Fibroblast of villous mesenchyme (primary cell): ENCODE measurements around the gene HM13. TPM values are rescaled to one million over a fixed set of nuclear protein-coding genes. Genes with fewer than 3 reads are reported as not detected.
"Not testable (repeated sequence)": the region's sequence is repeated elsewhere in the genome, so short reads cannot be mapped to it uniquely, and the experiment has no call there.

Experiments used
- DNase-seq: peaks from one replicate; pipeline ENCODE4 v3.0.0-alpha.2; 2010; ENCODE audit warnings: low read depth
- H3K4me3 ChIP-seq: 2 replicates; pipeline ENCODE4 v1.5.1; 2011; ENCODE audit warnings: low read depth, mild to moderate bottlenecking, low read length
- CTCF ChIP-seq: IDR thresholded peaks from 2 replicates; pipeline ENCODE4 v1.5.1; 2012; ENCODE audit warnings: low read depth, mild to moderate bottlenecking, low read length; ENCODE audit not compliant: insufficient read depth
- total RNA-seq: library from RNA; depleted of rRNA; stranded (reverse); fragments of >200 nt; gene quantifications from 2 replicates; pipeline ENCODE4 v1.2.3, GENCODE V29; 2012

HM13 gene, protein sequence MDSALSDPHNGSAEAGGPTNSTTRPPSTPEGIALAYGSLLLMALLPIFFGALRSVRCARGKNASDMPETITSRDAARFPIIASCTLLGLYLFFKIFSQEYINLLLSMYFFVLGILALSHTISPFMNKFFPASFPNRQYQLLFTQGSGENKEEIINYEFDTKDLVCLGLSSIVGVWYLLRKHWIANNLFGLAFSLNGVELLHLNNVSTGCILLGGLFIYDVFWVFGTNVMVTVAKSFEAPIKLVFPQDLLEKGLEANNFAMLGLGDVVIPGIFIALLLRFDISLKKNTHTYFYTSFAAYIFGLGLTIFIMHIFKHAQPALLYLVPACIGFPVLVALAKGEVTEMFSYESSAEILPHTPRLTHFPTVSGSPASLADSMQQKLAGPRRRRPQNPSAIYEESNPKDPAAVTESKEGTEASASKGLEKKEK
- total RNA-seq, result 70.5 and 91.1 TPM in 2 replicates

DNA sequence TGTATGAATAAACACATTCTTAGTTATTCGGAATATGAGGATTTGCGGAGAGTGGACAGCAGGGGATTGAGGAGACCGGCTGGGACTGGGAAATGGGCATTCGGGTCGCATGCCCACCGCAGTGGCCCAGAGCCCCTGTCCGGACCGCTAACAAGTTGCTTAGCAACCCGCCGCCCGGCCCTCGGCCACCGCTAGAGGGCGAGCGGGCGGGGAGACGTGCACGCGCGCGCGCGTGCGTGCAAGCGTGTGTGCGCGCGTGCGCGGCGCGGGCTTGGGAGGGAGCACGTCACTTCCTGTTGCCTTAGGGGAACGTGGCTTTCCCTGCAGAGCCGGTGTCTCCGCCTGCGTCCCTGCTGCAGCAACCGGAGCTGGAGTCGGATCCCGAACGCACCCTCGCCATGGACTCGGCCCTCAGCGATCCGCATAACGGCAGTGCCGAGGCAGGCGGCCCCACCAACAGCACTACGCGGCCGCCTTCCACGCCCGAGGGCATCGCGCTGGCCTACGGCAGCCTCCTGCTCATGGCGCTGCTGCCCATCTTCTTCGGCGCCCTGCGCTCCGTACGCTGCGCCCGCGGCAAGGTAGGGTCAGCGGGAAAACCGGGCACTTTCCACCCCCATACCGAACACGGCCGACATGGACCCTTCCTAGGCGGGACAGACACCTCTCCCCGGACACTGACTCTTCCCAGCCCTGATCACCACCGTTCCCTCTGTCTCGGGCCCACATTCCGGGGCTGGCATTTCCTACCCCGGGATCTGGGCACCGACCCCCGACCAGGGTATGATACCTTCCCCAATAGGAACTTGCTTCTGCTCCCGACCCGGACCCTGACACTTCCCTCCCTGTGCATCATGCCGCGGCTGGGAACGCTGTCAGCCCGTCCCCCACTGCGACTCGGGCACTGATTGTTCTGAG is at the start of gene HM13:
Gene HM13 (plus strand): TSS at position 289 of the 918 bp plus-strand sequence. CDS start 110 bp downstream, at position 399.
- peak; percentile 96 for TF ChIP-seq CTCF
- DNase-seq, result peak; percentile 94

GRCh38 chr20:31470946-31471345 is 43.3 kb upstream of the HM13 start:
- DNase-seq, H3K4me3 ChIP-seq: not testable (repeated sequence)

More for the DNA sequence above, at the start of gene HM13:
- H3K4me3 ChIP-seq, result peak within 1 kb of the TSS; percentile 99

DNA sequence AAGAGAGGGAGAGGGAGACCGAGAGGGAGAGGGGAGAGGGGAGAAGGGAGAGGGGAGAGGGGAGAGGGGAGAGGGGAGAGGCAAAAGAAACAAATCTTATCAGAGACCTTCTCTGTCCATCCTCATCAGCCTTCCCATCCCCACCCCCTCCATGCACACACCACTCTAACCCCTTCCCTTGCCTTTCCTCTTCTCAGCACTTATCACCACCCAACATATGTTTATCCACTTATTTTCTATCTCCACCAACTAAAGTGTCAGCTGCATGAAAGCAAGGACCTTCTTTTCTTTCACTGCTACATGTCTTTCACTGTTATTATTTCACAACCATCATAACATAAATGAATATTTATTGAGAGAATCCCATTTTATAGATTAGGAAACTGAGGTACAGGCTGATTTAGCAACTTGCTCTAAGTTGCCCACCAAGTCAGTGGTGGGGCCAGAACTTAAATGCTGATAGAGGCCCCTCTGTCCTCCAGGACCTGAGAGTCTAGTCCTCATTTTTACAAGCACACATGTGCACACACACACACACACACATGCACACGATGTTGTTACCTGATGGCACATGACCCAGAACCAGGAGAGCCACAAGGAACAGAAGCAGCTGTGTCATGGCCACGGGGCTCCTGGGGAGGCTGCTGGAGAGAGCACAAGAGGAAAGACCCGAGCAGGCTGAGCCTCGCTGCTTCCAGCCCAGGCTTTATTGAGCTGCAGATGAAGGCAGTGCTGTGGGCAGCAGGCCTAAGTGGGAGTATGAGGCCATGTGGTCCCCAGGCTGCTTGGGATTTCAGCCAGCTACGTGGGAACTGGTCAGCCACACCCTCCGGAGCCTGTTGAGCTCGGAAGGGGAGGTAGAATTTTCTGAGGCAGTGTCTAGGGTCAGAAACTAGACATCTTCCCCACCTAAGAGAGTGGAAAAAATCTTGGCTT is 41.6 kb upstream of the HM13 start:
- no peak for DNase-seq
- TF ChIP-seq CTCF, result no peak
- H3K4me3 ChIP-seq, result no peak overlapping the region

- DNase-seq, result no peak
- H3K4me3 ChIP-seq, result no peak overlapping the region
- no peak for TF ChIP-seq CTCF
Observed at GRCh38 chr20:31473331-31474096, 40.7 kb upstream of the HM13 start.

GRCh38 chr20:31474097-31474436 is 40.2 kb upstream of the HM13 start:
- TF ChIP-seq CTCF, result no peak
- no peak overlapping the region for H3K4me3 ChIP-seq

DNA sequence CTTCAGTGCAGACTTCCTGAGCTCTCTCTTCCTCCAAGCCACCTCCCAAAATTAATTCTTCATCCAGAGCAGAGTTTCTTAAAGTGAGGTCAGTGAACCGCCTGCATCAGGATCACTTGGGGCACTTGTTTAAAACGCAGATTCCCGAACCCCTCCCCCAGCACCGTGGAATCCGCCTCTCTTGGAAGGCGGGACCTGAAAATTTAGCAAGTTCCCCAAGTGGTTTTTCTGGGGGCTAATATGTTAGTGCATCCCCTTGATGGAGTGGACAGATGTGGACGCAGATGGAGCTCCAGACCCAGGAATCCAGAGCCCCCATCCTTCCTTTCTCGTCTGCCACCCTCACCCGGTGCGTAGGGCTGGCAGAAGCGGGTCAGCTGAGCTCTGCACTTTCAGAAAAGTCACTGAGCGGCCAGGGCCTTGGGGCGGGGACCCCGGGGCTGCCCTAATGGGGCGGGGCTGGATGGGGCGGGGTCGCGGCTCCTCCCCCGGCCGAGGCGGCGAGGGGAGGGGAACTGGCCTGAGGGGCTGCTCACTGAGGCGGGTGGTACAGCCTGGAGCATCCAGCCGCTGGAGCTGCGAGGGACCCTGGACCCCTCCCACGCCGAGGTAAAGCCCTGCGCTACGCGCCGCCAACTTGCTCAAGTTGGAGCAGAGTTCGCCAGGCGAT is 39.3 kb upstream of the HM13 start, which contains the start of the genes DEFB124 and REM1:
Gene DEFB124 (minus strand): TSS at position 370 of the 670 bp plus-strand sequence. CDS start 2,114 bp downstream, outside the sequence.
Gene REM1 (plus strand): TSS at position 531 of the 670 bp plus-strand sequence. CDS start 1,158 bp downstream, outside the sequence.
- no peak for TF ChIP-seq CTCF
- H3K4me3 ChIP-seq, result no peak within 1 kb of the TSS
- DNase-seq, result no peak

More at GRCh38 chr20:31474097-31474436, 40.2 kb upstream of the HM13 start:
- DNase-seq, result no peak
